A549 (cell line): ENCODE results near the gene TRAF3IP1.

Experiments used
- BHLHE40 ChIP-seq: IDR thresholded peaks from 2 replicates; pipeline ENCODE4 v1.6.1; 2012; ENCODE audit warnings: low read depth, low read length, inconsistent platforms
- CHD2 ChIP-seq: fragments of 150-350 bp; IDR thresholded peaks from 2 replicates; pipeline ENCODE4 v1.6.1; 2014; ENCODE audit warnings: low read length; ENCODE audit not compliant: partially characterized antibody
- CTCF ChIP-seq: fragments of >200 bp; sonication (Bioruptor Twin); formaldehyde crosslinking; IDR thresholded peaks from 3 replicates; pipeline ENCODE4 v1.5.1; 2016
- EP300 ChIP-seq, 2 experiments: fragments of >200 bp; sonication (Bioruptor Twin); formaldehyde crosslinking; IDR thresholded peaks; 2 replicates in 1 of 2; 3 replicates in 1 of 2; pipeline ENCODE4 v1.6.1; 2016 to 2017
- MAZ ChIP-seq: fragments of 150-350 bp; IDR thresholded peaks from 2 replicates; pipeline ENCODE4 v1.6.1; 2014; ENCODE audit warnings: antibody characterized with exemption, low read depth, low read length, borderline replicate concordance
- NR3C1 ChIP-seq: fragments of >200 bp; sonication (Bioruptor Twin); formaldehyde crosslinking; IDR thresholded peaks from 3 replicates; pipeline ENCODE4 v1.6.1; 2017
- POLR2A ChIP-seq: IDR thresholded peaks from 2 replicates; pipeline ENCODE4 v1.6.1; 2012; ENCODE audit warnings: mild to moderate bottlenecking, low read length
- SREBF2 ChIP-seq: fragments of 450-650 bp; IDR thresholded peaks from 2 replicates; pipeline ENCODE4 v1.6.1; 2014; ENCODE audit warnings: mild to moderate bottlenecking, moderate library complexity
- ZNF302 ChIP-seq: fragments of 250-450 bp; sonication (Bioruptor Pico); IDR thresholded peaks from 2 replicates; pipeline ENCODE4 v1.9.0; 2021; ENCODE audit warnings: inconsistent platforms, mild to moderate bottlenecking, moderate library complexity

GRCh38 chr2:238279324-238279682 lies 41.0 kb upstream of the TRAF3IP1 start:
- TF ChIP-seq CHD2, result no peak
- no peak for TF ChIP-seq CTCF
- no peak for TF ChIP-seq POLR2A
- TF ChIP-seq SREBF2, result no peak
- no peak for TF ChIP-seq NR3C1
- no peak for TF ChIP-seq EP300 (IDR thresholded peaks at IDR 0.05)
- no peak for TF ChIP-seq MAZ
- TF ChIP-seq ZNF302 (CRISPR knock-in tag), result no peak
- TF ChIP-seq BHLHE40, result no peak
